ENCODE results near the gene PDE1A.

DNA sequence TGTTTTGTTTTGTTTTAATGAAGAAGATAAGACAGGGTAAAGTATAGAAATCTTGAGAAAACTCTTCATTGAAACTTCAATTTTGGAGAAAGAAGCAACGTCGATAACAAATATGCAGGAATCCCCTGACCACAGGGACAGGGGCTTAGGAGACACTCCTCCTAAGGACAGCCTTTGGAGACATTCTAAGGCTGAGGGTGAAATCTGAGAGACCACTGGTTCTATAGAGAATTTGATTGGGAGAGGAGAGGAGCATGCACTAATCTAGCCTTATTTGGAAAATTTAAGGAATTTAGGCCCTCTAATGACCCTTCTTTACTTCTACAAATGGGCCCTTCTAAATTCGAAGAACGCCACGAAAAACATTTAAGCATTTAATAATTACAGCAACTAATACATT, 233.5 kb downstream of the PDE1A start:
- TF ChIP-seq, protein P1, sequence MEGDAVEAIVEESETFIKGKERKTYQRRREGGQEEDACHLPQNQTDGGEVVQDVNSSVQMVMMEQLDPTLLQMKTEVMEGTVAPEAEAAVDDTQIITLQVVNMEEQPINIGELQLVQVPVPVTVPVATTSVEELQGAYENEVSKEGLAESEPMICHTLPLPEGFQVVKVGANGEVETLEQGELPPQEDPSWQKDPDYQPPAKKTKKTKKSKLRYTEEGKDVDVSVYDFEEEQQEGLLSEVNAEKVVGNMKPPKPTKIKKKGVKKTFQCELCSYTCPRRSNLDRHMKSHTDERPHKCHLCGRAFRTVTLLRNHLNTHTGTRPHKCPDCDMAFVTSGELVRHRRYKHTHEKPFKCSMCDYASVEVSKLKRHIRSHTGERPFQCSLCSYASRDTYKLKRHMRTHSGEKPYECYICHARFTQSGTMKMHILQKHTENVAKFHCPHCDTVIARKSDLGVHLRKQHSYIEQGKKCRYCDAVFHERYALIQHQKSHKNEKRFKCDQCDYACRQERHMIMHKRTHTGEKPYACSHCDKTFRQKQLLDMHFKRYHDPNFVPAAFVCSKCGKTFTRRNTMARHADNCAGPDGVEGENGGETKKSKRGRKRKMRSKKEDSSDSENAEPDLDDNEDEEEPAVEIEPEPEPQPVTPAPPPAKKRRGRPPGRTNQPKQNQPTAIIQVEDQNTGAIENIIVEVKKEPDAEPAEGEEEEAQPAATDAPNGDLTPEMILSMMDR (conservative IDR thresholded peaks at IDR 0.05; ENCODE audit: low read depth, low read length), result no peak
- TF ChIP-seq EZH2 (IDR thresholded peaks at IDR 0.05; ENCODE audit: low read length, unreplicated experiment) (no peak), EZH2phosphoT487 (IDR thresholded peaks at IDR 0.05; ENCODE audit: borderline replicate concordance, low read length) (no peak)

Measured in PC-3 (cell line).